H1 (cell line): Measurements from ENCODE around the gene SPTBN4. TPM values are rescaled to one million over a fixed set of nuclear protein-coding genes. Genes with fewer than 3 reads are reported as not detected.

ENCODE experiments used
- EGR1 ChIP-seq: IDR thresholded peaks from 2 replicates; pipeline ENCODE4 v1.6.1; 2011; ENCODE audit warnings: low read depth, low read length, borderline replicate concordance
- PHF8 ChIP-seq: fragments of 200-600 bp; sonication (generic); conservative IDR thresholded peaks from 2 replicates; pipeline ENCODE4 v1.7.1; 2012; ENCODE audit warnings: low read depth, mild to moderate bottlenecking, inconsistent platforms, low read length, moderate library complexity
- polyA plus RNA-seq, 7 experiments: library from polyadenylated mRNA; depleted of rRNA in 3 of 7; stranded (reverse) in 5 of 7; unstranded in 2 of 7; fragments of >200 nt in 5 of 7; fragments of 200-250 nt in 2 of 7; gene quantifications; 1 replicate in 5 of 7; 2 replicates in 1 of 7; 4 replicates in 1 of 7; pipeline versions ENCODE4 v1.2.1 to v1.2.3, GENCODE V29; 2011 to 2013; ENCODE audit warnings: missing spikeins in 2 of 7, mixed read lengths in 2 of 7
- total RNA-seq: library from RNA; stranded (reverse); fragmentation: NEBNext Ultra II Directional; extraction: Animal tissue kit (Norgen Biotek cat#: 25700); gene quantifications from 2 replicates; pipeline ENCODE4 v1.2.1, GENCODE V29; 2021

The SPTBN4 gene
- total and polyA plus RNA-seq, 2 of the 8 experiments (the other 6 are each of a cell fraction or from before 2014, with no cell fraction given), result 1.9 to 3.0 TPM

DNA sequence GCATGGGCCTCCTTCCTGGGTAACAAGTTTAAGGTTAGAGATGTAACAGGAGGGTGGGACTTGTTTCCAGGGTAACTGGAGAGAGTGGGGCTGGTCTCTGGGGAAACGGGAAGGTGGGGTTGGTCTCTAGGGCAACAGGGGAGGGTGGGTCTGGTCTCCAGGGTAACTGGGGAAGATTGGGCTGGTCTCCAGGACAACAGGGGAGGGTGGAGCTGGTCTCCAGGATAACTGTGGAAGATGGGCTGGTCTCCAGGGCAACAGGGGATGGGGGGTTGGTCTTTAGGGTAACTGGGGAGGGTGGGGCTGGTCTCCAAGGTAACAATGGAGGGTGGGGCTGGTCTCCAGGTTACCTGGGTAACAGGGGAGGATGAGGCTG lies 36.5 kb downstream of the SPTBN4 start (continued):
- TF ChIP-seq EGR1 (no peak), PHF8 (no peak)
